Activated CD8-positive, alpha-beta memory T cell treated with anti-CD3 and anti-CD28 coated beads for 48 hours (primary cell): Measurements from ENCODE around the gene PYGM.

Source experiments
- DNase-seq, 3 experiments: peaks; one replicate each; pipeline ENCODE4 v3.0.0-alpha.2; 2020; ENCODE audit warnings: low read depth in 2 of 3, low spot score in 2 of 3

The PYGM gene

GRCh38 chr11:64739871-64740270, 19.9 kb downstream of the PYGM start:
- DNase-seq = no peak

GRCh38 chr11:64736654-64737053, 23.1 kb downstream of the PYGM start:
- no peak for DNase-seq

GRCh38 chr11:64735725-64736259, 24.0 kb downstream of the PYGM start:
- DNase-seq = no peak

- DNase-seq = no peak
Measured at GRCh38 chr11:64734811-64735724, 24.7 kb downstream of the PYGM start.

GRCh38 chr11:64731601-64732000, 28.2 kb downstream of the PYGM start:
- no peak for DNase-seq

GRCh38 chr11:64729851-64730382, 29.9 kb downstream of the PYGM start:
- no peak for DNase-seq

- no peak for DNase-seq
Measured at GRCh38 chr11:64728757-64729365, 30.9 kb downstream of the PYGM start.

- no peak for DNase-seq
Measured at GRCh38 chr11:64726867-64727530, 32.8 kb downstream of the PYGM start.

- DNase-seq = no peak
Measured at GRCh38 chr11:64726211-64726641, 33.5 kb downstream of the PYGM start.

- no peak for DNase-seq
Measured at GRCh38 chr11:64724863-64725532, 34.8 kb downstream of the PYGM start.

GRCh38 chr11:64723907-64724862, 35.6 kb downstream of the PYGM start:
- DNase-seq = no peak

- peak; percentile 64 to 77 (median 74) for DNase-seq
Measured at GRCh38 chr11:64723117-64723906, 36.5 kb downstream of the PYGM start, which contains the start of gene NRXN2. NRXN2 (minus strand) TSS chr11:64723197; CDS start chr11:64713699, 9,498 bp downstream.

GRCh38 chr11:64722141-64723065, 37.4 kb downstream of the PYGM start:
- no peak for DNase-seq

GRCh38 chr11:64721359-64721699, 38.4 kb downstream of the PYGM start:
- DNase-seq = no peak

GRCh38 chr11:64720640-64721358, 39.0 kb downstream of the PYGM start:
- no peak for DNase-seq

GRCh38 chr11:64720167-64720566, 39.6 kb downstream of the PYGM start:
- DNase-seq = no peak

GRCh38 chr11:64719406-64719805, 40.4 kb downstream of the PYGM start:
- DNase-seq = no peak
